ENCODE measurements around the gene SH3RF3. TPM values are rescaled to one million over a fixed set of nuclear protein-coding genes. Genes with fewer than 3 reads are reported as not detected.

The SH3RF3 gene
- total RNA-seq, 1 experiment from 2014 or later, result 1.0 TPM

DNA sequence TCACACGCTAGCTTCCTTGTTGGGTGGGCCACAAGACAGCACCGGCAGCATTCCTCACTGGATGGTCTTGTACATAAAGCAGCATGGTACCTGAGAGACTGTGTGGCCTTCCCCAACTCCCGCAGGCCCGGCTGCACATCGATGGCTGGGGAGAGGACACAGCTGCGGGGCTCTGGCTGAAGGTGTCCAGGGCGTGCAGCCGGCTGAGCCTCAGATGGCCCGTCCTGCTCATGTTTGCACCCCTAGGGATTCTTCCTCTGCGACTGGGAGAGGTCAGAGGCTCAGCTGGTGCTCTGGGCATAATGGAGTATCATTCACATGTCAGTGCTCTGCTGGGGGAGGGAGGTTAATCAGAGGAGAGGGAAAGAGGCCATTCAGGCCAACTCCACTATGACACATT lies 276.9 kb downstream of the SH3RF3 start:
- ChIA-PET POLR2A (no interaction called here), CTCF (interaction anchor here (0.7 to 3.9 kb wide), 2 partner anchors 20 to 104 kb away, joined by 3 to 17 read pairs; no protein-coding TSS in a partner anchor)
- Mint-ChIP-seq H3K4me1 (peaks cover 19% of the 10 kb centered on the region), H3K9me3 (no peaks in the 10 kb centered on the region), H3K36me3 (no peaks in the 10 kb centered on the region), H3K4me3 (no peak overlapping the region), H3K27me3 (ENCODE audit: low read depth) (no peaks in the 10 kb centered on the region), H3K27ac (0 out of 2 replicates have a peak overlapping the region, but pooled peaks have one; percentile 45)
- DNase-seq (ENCODE audit: low spot score) (no peak), ATAC-seq (no peak)
- TF ChIP-seq CBFB (CRISPR knock-in tag; IDR thresholded peaks at IDR 0.05; ENCODE audit: low read depth) (no peak), ETV6 (CRISPR knock-in tag; IDR thresholded peaks at IDR 0.05) (no peak), TEAD1 (CRISPR knock-in tag; IDR thresholded peaks at IDR 0.05) (no peak), ZNF263 (CRISPR knock-in tag; IDR thresholded peaks at IDR 0.05; ENCODE audit: low read depth) (no peak)
- TF ChIP-seq, protein P1, sequence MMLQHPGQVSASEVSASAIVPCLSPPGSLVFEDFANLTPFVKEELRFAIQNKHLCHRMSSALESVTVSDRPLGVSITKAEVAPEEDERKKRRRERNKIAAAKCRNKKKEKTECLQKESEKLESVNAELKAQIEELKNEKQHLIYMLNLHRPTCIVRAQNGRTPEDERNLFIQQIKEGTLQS (CRISPR knock-in tag; conservative IDR thresholded peaks at IDR 0.05), result no peak
- TF ChIP-seq, protein P2, sequence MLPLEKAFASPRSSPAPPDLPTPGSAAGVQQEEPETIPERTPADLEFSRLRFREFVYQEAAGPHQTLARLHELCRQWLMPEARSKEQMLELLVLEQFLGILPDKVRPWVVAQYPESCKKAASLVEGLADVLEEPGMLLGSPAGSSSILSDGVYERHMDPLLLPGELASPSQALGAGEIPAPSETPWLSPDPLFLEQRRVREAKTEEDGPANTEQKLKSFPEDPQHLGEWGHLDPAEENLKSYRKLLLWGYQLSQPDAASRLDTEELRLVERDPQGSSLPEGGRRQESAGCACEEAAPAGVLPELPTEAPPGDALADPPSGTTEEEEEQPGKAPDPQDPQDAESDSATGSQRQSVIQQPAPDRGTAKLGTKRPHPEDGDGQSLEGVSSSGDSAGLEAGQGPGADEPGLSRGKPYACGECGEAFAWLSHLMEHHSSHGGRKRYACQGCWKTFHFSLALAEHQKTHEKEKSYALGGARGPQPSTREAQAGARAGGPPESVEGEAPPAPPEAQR (CRISPR knock-in tag; IDR thresholded peaks at IDR 0.05), result no peak
- TF ChIP-seq, protein P3, sequence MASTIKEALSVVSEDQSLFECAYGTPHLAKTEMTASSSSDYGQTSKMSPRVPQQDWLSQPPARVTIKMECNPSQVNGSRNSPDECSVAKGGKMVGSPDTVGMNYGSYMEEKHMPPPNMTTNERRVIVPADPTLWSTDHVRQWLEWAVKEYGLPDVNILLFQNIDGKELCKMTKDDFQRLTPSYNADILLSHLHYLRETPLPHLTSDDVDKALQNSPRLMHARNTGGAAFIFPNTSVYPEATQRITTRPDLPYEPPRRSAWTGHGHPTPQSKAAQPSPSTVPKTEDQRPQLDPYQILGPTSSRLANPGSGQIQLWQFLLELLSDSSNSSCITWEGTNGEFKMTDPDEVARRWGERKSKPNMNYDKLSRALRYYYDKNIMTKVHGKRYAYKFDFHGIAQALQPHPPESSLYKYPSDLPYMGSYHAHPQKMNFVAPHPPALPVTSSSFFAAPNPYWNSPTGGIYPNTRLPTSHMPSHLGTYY (CRISPR knock-in tag; IDR thresholded peaks at IDR 0.05), result no peak
- TF ChIP-seq, protein P4, sequence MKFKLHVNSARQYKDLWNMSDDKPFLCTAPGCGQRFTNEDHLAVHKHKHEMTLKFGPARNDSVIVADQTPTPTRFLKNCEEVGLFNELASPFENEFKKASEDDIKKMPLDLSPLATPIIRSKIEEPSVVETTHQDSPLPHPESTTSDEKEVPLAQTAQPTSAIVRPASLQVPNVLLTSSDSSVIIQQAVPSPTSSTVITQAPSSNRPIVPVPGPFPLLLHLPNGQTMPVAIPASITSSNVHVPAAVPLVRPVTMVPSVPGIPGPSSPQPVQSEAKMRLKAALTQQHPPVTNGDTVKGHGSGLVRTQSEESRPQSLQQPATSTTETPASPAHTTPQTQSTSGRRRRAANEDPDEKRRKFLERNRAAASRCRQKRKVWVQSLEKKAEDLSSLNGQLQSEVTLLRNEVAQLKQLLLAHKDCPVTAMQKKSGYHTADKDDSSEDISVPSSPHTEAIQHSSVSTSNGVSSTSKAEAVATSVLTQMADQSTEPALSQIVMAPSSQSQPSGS (CRISPR knock-in tag; IDR thresholded peaks at IDR 0.05; ENCODE audit: borderline replicate concordance, low read depth), result no peak
- TF ChIP-seq, protein P5, sequence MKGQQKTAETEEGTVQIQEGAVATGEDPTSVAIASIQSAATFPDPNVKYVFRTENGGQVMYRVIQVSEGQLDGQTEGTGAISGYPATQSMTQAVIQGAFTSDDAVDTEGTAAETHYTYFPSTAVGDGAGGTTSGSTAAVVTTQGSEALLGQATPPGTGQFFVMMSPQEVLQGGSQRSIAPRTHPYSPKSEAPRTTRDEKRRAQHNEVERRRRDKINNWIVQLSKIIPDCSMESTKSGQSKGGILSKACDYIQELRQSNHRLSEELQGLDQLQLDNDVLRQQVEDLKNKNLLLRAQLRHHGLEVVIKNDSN (CRISPR knock-in tag; IDR thresholded peaks at IDR 0.05), result no peak

DNA sequence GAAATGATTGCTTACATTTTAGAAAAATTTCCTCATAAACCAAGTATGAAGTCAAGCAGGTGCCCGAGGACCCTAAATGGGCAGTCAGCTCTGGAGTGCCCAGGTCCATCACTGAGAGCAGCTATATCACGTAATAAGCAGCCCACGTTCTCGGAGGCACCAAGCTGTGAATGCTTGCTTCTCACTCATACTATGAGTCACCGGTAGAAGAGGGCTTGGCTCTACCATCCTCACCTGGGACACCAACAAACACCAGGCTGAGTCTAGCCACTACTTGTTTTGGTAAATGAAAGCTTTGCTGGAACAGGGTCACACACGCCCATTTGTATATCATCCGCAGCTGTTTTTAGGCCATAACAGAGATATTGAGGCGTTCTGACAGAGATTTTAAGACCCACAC lies 277.3 kb downstream of the SH3RF3 start:
- no peak for TF ChIP-seq ZNF671 (CRISPR knock-in tag; IDR thresholded peaks at IDR 0.05)
- TF ChIP-seq, protein P6, sequence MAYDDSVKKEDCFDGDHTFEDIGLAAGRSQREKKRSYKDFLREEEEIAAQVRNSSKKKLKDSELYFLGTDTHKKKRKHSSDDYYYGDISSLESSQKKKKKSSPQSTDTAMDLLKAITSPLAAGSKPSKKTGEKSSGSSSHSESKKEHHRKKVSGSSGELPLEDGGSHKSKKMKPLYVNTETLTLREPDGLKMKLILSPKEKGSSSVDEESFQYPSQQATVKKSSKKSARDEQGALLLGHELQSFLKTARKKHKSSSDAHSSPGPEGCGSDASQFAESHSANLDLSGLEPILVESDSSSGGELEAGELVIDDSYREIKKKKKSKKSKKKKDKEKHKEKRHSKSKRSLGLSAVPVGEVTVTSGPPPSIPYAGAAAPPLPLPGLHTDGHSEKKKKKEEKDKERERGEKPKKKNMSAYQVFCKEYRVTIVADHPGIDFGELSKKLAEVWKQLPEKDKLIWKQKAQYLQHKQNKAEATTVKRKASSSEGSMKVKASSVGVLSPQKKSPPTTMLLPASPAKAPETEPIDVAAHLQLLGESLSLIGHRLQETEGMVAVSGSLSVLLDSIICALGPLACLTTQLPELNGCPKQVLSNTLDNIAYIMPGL (CRISPR knock-in tag; IDR thresholded peaks at IDR 0.05), result no peak
- no peak for TF ChIP-seq SOX15 (CRISPR knock-in tag; IDR thresholded peaks at IDR 0.05)
- no peak for TF ChIP-seq MYBL2 (CRISPR knock-in tag; IDR thresholded peaks at IDR 0.05)
- TF ChIP-seq, protein P7, sequence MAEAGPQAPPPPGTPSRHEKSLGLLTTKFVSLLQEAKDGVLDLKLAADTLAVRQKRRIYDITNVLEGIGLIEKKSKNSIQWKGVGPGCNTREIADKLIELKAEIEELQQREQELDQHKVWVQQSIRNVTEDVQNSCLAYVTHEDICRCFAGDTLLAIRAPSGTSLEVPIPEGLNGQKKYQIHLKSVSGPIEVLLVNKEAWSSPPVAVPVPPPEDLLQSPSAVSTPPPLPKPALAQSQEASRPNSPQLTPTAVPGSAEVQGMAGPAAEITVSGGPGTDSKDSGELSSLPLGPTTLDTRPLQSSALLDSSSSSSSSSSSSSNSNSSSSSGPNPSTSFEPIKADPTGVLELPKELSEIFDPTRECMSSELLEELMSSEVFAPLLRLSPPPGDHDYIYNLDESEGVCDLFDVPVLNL (CRISPR knock-in tag; IDR thresholded peaks at IDR 0.05; ENCODE audit: borderline replicate concordance, low read depth), result no peak
- ChIA-PET CTCF (interaction anchor here (3.9 kb wide), 1 partner anchor 104 kb away, joined by 17 read pairs; no protein-coding TSS in a partner anchor), POLR2A (no interaction called here)
- DNase-seq (ENCODE audit: low spot score) (no peak), ATAC-seq (no peak)
- Mint-ChIP-seq H3K27ac (no peak overlapping the region), H3K36me3 (no peaks in the 10 kb centered on the region), H3K4me3 (no peak overlapping the region), H3K4me1 (peaks cover 19% of the 10 kb centered on the region), H3K9me3 (no peaks in the 10 kb centered on the region), H3K27me3 (ENCODE audit: low read depth) (no peaks in the 10 kb centered on the region)

Data from WTC11 (cell line).